Ovary (tissue), 3 donors: ENCODE measurements around the gene BTN1A1.

ENCODE experiments used
- EP300 ChIP-seq: sonication (generic); formaldehyde crosslinking; IDR thresholded peaks from one replicate; pipeline ENCODE4 v1.6.1; 2017; ENCODE audit warnings: antibody characterized with exemption
- TF ChIP-seq, protein P1 (sequence below), 3 donors: fragments of 450-650 bp in 2 of 3; fragments of 200-600 bp in 1 of 3; IDR thresholded peaks; one replicate each; pipeline versions ENCODE4 v1.5.1 to v1.8.0; 2016 to 2022; ENCODE audit warnings: antibody characterized with exemption in 3 of 3, mild to moderate bottlenecking in 1 of 3
- donor health status: DM: no; HTN: no; CAD: no.

DNA sequence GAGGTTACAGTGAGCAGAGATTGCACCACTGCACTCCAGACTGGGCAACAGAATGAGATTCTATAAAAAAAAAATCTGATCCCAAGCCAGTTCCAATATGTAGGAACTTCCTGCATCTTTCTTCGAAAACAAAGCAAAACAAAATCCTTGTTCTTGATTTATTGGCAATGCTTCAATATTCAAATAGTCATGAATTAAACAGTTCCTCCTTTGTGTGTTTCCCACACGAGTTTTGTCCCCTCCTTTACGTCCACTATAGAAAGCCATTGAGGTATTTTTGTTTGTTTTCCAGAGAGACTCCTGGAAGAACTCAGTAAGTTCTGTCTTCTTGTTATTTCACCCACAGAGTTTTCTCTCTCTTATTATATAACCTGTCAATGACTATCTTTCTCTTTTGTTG lies 7.6 kb downstream of the BTN1A1 start:
- TF ChIP-seq, protein P1, sequence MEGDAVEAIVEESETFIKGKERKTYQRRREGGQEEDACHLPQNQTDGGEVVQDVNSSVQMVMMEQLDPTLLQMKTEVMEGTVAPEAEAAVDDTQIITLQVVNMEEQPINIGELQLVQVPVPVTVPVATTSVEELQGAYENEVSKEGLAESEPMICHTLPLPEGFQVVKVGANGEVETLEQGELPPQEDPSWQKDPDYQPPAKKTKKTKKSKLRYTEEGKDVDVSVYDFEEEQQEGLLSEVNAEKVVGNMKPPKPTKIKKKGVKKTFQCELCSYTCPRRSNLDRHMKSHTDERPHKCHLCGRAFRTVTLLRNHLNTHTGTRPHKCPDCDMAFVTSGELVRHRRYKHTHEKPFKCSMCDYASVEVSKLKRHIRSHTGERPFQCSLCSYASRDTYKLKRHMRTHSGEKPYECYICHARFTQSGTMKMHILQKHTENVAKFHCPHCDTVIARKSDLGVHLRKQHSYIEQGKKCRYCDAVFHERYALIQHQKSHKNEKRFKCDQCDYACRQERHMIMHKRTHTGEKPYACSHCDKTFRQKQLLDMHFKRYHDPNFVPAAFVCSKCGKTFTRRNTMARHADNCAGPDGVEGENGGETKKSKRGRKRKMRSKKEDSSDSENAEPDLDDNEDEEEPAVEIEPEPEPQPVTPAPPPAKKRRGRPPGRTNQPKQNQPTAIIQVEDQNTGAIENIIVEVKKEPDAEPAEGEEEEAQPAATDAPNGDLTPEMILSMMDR (IDR thresholded peaks at IDR 0.05): no peak
- TF ChIP-seq EP300: no peak
